GM12875 (cell line): Measurements from ENCODE around the gene SLC7A7.
"Not testable (repeated sequence)": the region's sequence is repeated elsewhere in the genome, so short reads cannot be mapped to it uniquely, and the experiment has no call there.

Source experiments
- H3K4me3 ChIP-seq: one replicate; pipeline ENCODE4 v1.5.1; 2011; ENCODE audit warnings: low read depth, low read length, control low read depth
- CTCF ChIP-seq: IDR thresholded peaks from 2 replicates; pipeline ENCODE4 v1.5.1; 2011; ENCODE audit warnings: low read depth, mild to moderate bottlenecking, control low read depth, inconsistent platforms, low read length, moderate library complexity, borderline replicate concordance; ENCODE audit not compliant: insufficient read depth

SLC7A7 gene

GRCh38 chr14:22836301-22837113 is 21.3 kb upstream of the SLC7A7 start, which contains the start of gene MMP14:
Gene MMP14 (plus strand): TSS chr14:22836585. CDS start chr14:22836818, 233 bp downstream.
- H3K4me3 ChIP-seq: no peak within 1 kb of the TSS
- TF ChIP-seq CTCF: no peak

- no peak for TF ChIP-seq CTCF
- H3K4me3 ChIP-seq: no peak overlapping the region
Measured at GRCh38 chr14:22835505-22835904, 20.3 kb upstream of the SLC7A7 start.

DNA sequence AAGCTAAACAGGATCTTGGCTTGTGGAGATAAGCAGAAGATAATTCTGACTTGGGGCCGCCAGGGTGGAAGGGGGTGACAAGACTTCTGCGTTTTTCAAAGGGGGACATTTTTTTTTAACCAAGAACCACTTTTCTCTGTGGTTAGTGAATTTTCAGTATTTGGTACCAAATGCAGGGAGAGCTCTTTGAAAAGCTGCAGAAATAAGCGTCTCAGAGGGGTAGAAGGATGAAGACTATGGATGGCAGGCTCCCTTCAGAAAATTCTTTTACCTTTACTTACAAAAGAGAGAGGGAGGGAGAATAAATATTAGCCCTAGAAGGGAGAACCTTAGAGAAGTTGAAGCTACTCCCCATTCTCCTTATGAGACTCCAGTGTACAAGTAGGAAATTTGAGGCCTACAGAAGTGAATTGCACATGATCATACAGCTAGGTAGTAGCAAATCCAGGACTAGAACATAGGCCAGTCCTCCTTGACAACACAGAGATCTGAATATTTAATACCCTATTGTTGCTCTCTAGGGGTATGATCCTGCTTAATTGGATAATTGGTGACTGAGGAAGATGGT is 15.3 kb upstream of the SLC7A7 start:
- peak overlapping the region; percentile 66 for H3K4me3 ChIP-seq
- no peak for TF ChIP-seq CTCF

- TF ChIP-seq CTCF: no peak
- H3K4me3 ChIP-seq: peak within 1 kb of the TSS; percentile 66
Measured at GRCh38 chr14:22829661-22830442, 14.6 kb upstream of the SLC7A7 start, which contains the start of gene MRPL52. Gene MRPL52 (plus strand): TSS chr14:22829887. CDS start chr14:22829913, 26 bp downstream.

DNA sequence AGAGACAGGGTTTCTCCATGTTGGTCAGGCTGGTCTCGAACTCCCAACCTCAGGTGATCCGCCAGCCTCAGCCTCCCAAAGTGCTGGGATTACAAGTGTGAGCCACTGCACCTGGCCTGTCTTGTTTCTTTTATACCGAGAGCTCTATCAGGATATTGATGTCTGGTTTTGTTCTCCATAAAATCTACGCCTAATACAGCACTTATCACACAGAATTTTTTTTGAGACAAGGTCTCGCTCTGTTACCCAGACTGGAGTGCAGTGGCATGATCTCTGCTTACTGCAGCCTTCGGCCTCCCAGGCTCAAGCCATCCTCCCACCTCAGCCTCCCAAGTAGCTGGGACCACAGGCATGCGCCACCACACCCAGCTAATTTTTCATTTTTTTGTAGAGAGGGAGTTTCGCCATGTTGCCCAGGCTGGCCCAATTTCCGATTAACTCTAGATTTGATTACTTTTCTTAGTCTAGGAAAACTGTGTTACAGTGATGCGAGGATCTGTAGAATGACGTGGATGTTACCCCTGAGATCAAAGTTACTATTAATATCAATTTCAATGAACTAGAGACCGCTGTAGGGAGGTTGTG is 13.9 kb upstream of the SLC7A7 start:
- H3K4me3 ChIP-seq: not testable (repeated sequence)

- H3K4me3 ChIP-seq: no peak overlapping the region
- no peak for TF ChIP-seq CTCF
Measured at GRCh38 chr14:22824711-22825359, 9.6 kb upstream of the SLC7A7 start.

- H3K4me3 ChIP-seq: peak overlapping the region; percentile 26
- peak; percentile 75 for TF ChIP-seq CTCF
Measured at GRCh38 chr14:22822571-22823098, 7.4 kb upstream of the SLC7A7 start.
